NOMO-1 treated with dmso at 0.1 percent for 144 hours (cell line): ENCODE results near the gene ADAP1.

Experiments used
- DNase-seq: peaks from one replicate; lab custom pipeline; 2025; ENCODE audit not compliant: unreplicated experiment; lab: John Stamatoyannopoulos, UW

Gene ADAP1

DNA sequence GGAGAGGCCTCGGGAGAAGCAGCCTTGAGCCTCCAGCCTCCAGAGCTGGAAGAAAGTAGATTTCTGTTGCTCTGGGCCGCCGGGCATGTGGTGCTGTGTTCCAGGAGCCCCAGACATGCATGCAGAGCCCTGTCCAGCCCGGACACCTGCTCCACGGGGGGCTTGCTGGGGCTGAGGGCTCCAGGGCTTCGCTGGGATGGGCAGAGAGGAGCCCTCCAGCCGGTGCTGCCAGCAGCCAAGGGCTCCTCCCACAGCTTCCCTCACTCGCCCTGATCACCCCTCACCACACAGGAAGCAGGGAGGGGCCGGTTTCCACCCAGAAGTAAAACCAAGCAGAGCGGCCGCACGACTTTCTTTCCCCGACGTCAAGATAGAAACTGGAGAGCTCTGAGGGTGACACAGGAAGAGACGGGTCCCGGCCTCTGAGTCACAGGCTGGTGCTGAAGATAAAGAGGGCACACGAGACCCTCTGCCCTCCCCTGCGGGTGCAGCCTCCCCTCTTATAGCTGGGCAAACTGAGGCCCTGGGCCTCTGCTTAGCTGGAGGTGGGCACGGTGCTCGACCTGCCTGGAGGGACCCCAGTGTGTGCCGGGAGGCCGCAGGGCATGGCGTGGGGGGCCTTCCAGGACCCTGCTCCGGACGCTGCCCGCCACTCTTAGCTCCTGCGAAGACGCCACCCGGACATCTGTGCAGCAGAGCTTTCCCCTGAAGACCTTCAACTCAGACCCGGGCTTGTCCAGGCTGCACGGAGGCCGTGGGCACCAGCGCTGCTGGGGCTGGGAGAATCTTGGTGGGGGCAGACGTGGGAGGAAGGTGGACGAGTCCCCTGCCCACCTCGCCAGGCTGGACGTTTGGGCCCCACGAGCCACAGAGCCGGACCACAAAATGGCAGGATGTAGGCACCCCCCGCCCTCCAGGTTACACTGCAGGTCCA lies 31.1 kb downstream of the ADAP1 start:
- peak; percentile 93 for DNase-seq

DNA sequence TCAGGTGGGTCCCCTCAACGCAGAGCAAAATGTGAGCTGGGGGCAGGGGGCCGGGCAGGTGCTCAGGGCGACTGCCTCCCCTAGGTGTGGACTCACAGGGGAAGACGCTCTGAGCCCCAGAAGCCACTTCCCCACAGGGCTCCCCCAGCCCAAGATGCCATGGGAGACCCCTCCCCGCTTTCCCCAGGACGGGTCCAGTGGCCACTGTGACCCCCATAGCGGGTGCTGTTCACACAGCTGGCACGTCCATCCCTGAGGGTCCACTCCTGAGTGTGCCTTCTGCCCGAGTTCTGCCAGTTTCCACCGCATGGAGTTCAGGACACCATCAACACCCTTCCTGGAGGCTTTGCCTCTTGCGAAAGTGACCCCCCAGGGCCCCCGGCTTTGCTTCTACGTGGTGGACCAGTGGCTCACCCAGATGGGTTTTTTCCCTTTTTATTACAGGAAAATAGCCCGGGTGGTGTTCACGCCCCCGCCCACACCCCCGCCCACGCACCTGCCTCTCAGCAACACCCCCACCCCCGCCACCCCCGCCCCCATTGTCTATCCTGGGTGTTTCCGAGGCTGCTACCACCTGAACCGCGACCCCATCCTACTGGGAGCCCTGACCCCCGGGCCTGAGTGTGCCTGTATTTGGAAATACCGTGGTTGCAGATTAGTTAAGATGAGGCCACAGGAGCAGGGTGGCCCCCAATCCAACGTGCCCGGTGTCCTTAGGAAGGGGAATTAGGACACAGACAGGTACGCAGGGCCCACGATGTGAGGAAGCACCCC lies 32.0 kb downstream of the ADAP1 start:
- no peak for DNase-seq

DNA sequence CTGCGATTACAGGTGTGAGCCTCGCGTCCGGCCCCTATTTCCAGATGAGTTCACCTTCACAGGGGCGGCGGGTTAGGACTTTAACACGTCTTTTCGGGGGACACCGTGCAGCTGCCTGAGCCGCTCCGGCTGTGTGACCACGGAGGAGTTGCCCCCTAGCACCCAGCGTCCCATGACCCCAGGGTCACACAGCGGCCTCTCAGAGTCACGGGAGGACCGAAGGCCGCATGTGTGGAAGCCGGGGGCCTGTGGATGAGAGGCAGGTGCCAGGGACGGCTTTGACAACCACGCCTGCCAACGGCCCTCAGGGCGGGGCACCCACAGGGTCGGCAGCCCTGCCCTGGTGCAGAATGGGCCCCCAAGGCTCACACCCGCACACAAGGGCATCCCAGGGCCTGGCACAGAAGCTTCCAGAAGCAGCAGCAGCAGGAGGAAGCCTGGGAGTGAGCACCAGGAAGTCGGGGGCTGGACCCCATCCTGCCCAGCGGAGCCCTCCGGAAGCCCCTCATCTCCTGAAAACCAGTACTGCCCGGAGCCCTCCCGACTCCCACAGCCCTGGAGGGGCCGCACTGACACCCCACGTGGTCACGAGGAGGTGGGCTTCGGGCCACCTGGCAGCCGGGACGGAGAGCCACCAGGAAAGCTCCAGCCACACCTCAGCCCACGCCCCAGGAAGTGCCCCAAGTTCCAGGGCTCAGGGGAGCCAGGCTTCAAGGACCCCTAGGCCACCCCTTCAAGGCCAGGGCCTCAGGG lies 32.7 kb downstream of the ADAP1 start:
- DNase-seq = no peak

DNA sequence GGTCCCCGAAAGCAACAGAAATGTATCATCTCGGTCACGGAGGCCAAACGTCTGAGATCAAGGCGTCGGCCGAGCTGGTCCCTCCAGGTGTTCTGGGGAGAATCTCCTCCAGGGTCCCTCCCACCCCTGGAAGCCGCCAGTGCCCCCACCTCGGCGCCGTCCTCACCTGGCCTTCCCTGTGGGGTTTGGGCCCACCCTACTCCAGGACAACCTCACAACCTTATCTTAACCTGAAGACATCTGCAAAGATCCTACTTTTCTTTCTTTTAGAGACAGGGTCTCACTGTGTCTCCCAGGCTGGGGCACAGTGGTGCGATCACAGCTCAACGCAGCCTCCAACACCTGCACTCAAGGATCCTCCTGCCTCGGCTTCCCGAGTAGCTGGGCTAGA lies 33.4 kb downstream of the ADAP1 start:
- DNase-seq = no peak

DNA sequence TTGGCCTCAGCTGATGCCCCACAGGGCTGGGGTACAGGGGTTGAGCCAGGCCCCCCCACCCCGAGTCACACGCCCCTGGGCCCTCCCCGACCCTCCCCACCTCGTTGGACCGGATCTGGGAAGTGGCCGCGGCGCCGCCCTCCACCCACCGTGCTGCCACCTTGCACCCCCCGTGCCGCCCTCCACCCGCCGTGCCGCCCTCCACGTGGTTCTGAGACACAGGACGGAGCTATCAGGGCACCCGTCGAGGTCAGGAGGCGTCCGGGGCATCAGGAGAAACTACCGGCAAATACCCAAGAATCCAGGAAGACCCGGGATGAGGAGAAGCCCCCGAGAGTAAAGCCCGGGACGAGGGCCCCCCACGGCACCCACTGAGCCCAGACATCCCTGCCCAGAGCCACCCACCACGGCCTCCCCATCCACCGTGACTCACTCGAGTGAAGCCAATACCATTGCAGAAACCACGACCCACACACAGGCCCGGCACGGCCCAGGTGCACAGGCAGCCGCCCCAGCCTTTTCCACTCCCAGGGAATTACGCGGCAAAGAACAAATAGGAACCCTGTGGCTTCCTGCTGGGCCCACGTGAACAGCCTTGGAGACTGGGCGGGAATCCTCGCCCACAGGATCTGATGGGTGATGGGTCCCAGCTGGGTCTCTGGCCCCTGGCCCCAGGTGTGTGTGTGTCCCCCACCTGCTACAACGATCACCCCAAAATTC lies 34.0 kb downstream of the ADAP1 start:
- DNase-seq = no peak

DNA sequence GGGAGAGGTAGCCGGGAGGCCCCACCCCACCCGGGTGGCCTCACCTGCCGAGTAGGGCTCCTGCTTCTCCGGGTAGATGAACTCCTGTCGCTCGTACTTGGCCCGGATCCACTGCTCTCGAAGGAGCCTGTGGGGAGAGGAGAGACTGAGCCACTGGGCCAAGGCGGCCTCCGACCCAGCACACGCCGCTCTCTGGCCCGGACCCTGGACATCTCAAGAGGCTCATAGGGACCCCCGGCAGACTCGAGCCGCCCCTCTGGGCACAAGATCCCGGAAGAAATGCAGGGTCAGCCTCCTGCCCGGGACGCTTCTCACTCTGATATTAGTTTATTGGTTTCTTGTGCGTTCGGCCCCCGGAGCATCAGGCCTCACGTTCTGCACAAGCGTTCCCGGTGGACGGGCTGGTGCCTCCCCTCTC lies 34.5 kb downstream of the ADAP1 start:
- DNase-seq = no peak

DNA sequence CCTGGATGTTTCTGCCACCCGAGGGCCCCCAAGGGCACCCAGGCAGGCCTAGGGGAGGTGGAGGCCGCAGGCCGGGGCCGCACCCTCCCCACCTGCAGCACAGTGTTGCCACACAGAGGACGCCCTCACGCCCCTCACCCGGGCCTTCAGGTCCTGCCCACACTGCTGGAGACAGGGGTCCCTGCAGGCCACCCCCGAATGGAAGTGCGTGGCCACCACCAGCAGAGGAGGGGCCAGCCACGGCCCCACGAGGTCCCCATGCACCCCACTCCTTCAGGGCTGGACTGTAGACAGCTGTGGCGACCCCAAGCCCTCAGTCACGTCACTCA lies 35.4 kb downstream of the ADAP1 start:
- no peak for DNase-seq

DNA sequence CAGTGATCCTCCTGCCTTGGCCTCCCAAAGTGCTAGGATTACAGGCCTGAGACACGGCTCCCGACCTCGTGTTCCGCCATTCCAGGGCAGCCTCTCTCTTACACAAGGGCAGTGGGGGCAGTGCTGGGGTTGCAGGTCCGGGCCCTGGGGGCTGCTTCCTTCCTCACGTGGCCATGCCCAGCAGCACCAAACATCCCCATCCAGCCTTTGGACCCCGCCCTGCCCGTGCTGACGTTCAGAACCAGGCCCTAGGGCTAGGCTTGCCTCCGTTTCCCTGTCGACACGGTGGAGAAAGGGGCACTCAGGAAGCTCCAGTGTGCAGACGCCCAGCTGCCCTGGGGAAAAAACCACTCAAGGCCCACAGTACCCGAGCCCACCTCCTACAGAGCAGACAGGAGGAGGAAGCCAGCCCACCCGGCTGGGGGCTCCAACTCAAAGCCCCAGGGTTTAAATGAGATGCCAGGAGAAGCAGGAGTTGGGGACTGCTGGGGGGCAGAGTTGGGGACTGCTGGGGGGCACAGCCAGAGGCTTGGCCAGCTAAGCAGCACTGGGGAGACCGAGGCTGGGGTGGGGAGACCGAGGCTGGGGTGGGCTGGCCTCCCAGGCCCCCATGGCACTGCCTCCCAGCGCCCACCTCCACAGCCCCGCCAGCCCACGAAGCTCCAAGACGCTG lies 35.9 kb downstream of the ADAP1 start:
- no peak for DNase-seq

DNA sequence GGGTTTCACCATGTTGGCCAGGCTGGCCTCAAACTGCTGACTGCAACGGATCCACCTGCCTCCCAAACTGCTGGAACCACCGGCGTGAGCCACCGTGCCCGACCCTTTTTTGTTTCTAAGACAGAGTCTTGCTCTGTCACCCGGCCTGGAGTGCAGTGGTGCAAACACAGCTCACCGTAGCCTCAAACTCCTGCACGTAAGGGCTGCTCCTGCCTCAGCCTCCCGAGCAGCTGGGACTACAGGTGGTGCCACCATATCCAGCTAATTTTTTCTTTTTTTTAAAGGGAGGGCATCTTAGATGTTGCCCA lies 36.4 kb downstream of the ADAP1 start:
- no peak for DNase-seq

DNA sequence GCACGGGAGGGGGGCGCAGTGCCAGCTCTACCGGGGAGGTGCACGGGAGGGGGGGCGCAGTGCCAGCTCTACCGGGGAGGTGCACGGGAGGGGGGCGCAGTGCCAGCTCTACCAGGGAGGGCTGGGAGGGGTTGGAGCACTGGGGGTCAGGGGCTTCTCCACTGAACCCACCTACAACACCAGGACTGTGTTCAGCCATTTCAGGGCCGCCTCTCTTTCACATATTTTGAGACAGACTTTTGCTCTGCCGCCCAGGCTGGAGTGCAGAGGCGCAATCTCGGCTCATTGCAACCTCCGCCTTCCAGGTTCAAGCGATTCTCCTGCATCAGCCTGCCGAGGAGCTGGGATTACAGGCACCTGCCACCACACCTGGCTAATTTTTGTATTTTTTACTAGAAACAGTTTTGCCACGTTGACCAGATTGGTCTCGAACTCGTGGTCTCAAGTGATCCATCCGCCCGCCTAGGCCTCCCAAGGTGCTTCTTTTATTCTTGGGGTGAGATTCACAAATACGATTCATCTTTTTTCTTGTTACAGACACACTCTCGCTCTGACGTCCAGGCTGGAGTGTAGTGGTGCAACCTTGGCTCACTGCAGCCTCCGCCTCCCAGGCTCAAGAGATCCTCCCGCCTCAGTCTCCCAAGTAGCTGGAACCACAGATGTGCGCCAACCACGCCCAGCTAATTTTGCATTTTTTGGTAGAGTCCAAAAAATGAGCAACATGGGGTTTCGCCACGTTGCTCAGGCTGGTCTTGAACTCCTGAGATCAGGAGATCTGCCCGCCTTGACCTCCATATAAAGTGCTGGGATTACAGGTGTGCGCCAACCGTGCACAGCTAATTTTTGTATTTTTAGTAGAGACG lies 37.0 kb downstream of the ADAP1 start:
- no peak for DNase-seq

DNA sequence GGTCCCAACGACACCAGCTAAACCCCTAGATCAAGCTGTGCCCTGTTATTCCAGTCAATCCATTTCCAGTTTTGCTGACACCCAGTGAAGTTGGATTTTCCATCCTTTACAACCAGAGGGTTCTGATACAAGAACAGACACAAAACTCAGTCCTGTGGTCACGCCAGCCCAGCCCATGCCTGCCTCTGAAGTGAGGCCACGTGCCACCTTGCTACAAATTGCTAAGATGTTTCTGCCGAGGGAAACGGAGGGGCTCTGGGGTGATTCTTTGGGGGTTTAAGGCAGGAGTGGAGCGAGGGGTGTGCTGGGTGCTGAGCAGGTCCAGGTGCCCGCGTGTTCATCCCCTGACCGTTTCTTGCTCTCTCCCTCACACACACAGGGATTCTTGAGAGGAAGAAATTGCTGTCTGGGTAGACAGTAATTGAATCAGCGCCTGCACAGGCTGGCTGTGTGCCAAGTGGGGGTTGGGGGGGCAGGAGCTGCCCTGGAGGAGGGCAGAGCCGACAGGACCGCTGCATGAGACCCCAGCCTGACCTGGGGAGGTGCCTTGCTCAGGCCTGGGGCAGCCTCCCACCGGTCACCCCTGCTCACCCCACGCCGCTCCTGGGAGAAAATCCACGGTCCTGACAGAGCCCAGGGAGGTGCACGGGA lies 38.1 kb downstream of the ADAP1 start:
- no peak for DNase-seq

DNA sequence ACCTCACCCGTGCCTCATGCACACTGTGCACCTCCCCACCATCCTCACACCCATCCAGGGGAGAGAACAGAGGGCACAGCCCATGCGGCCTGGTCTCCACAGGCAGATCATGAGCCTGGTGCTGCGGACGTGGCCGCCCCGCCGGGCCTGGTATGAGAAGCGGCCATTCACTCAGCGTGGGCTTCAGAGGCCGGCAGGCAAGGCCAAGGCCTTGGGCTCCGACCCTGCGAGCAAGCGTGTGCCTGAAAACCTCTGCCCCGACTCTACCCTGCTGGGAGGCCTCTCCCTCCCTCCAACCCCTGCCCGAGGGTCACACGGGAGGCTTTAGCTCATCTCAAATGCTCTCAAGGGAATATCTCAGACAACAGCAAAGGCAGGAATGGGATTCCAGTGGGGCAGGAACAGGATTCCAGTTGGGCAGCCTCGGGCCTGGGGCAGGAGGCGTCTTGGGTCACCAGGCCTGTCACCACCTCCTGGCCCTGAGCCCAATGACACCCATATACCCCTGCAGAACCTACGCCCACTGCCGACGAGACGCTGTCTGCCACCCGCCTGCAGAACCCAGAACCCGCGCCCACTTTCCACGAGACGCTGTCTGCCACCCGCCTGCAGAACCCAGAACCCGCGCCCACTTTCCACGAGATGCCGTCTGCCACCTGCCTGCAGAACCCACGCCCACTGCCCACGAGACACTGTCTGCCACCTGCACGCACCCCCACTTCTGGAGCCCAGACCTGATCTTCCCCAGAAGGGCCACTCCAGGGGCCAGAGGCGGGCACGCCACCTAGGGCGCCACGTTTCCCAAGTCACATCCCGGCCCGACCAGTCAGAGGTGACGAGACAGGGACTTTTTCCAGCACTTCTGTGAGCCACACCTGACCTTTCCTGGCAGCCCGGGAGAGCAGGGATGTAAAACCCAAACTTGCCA lies 38.9 kb downstream of the ADAP1 start:
- DNase-seq = no peak

DNA sequence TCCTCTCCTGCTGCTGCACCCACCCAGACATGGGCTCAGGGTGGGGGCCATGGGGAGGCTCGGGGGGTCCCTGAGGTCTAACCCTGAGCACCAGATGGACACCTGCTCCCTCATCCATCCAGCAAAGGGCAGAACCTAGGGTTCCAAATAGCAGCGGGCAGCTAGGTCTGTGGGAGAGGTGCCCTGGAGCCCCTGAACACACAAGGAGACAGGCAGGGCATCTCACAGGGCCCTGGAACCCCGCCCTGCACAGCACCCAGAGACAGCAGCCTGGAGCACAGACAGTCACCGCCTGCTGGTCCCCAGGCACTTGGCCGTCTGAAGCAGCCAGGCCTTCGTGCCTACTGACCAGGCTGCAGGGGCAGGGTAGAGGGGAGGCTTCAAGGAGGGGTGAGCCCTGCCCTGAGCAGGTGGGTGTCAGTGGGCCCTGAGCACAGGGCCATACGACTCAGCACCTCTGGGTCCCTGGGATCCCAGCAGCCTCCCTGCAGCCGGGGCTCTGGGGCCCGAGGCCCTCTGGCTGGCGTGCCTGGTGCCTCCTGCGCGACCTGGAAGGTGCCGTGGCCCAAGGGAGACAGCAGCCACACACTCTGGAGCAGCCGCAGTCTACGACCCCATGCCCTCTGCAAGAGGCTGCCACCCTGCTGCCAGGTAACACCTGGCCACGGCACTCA lies 39.8 kb downstream of the ADAP1 start:
- DNase-seq = no peak

DNA sequence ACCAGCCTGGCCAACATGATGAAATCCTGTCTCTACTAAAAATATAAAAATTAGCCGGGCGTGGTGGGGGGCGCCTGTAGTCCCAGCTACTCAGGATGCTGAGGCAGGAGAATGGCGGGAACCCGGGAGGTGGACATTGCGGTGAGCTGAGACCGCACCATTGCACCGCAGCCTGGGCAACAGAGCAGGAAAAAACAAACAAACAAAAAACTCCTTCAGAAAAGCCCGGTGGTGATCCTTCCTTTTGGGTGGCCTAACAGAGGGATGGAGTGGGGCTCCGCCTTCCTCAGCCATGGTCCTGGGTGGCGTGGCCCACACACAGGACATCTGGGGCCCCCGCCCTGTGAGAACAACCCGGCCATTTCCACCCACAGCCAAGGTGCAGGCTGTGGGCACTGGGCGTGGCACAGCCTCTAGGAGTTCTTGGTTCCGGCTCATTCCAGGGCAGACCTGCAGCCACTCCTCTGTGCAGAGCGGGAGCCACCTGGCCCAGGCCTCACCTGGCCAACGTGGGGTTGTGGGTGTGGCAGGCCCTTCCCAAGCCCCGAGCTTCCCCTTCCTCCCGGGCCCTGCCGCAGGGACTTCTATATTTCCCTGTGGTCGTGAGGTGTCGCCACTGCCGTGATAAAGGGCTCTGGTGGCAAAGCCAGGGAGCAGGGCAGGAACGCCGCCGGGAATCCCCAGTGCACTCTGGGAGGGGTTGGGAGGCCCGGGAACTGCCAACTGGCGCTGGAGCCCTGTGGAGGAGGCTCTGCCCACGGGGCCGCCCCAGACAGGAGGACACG lies 40.6 kb downstream of the ADAP1 start:
- DNase-seq = no peak

DNA sequence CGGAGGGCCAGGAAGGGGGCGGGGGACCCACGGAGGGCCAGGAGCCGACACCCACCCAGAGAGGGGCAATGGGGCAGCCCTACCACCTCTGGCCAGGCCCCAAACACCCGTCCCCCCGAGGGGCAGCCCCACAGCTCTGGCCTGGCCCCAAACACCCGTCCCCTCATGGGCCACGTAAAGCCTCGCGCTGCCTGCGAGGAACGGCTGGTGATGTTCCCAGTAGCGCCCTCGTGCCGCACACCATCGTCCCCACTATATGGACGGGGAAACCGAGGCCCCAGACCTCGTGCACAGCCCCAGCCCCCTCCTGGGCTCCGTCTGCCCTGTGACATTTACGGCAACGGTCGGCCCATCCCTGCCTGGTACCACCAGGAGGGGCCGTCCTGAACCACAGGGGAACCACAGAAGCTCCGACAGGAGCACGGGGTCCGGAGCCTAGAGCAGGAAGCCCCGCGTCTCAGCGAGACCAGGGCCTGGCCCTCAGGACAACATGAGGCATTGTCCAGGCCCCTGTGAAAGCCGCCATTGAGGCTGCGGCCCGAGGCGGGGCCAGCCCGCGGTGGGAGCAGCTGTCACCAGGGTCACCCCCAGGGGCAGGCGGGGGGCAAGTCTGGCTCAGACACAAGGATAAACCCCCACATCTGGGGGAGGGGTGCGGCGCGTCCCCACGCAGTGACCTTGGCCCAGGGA lies 42.5 kb downstream of the ADAP1 start:
- DNase-seq = no peak

DNA sequence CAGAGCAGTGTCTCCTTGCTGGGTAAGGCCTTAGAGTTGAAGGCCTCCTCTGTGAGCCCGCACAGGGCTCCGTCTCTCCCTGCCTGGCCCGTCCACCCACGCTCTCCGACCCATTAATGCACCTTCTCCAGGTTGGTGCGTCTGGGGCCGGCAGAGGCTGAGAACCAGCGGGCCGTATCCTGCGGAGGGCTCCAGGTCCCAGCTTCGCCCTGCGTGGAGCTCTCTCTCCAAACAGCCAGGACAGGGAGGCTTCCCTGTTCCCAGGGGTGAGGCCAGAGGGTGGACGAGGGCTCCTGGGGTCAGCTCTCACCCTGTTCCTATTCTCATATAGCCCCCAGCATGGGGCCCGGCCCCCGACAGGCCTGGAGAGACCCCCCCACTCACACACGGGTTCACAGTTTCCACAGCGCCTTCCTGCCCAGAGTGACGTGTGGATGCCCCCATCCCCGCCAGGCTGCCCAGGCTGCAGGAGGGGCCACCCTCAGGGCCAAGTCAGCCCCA lies 43.5 kb downstream of the ADAP1 start:
- no peak for DNase-seq
